Measurements from ENCODE around the gene KLHDC10. TPM values are rescaled to one million over a fixed set of nuclear protein-coding genes. Genes with fewer than 3 reads are reported as not detected.
"Not testable (repeated sequence)": the region's sequence is repeated elsewhere in the genome, so short reads cannot be mapped to it uniquely, and the experiment has no call there.

The KLHDC10 gene
- total RNA-seq, 4 donors from 2014 or later: 16.5 to 25.0 (median 20.1) TPM

DNA sequence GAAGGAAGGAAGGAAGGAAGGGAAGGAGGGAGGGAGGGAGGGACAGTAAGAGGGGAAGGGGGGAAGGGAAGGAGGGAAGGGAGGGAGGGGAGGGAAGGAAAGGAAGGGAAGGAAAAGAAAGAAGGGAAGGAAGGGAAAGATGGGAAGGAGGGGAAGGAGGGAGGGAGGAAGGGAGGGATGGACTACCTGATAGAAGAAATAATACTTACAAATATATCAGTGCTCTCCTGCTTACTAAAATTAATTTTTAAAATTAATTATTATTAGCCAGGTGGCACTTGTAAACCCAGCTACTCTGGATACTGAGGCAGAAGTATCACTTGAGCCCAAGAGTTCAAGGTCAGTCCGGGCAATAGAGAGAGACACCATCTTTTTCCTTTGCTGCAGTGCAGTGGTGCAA is 37.6 kb upstream of the KLHDC10 start:
- Histone ChIP-seq H3K27ac (no peak overlapping the region), H3K9me3 (no peaks in the 10 kb centered on the region), H3K4me3 (no peak overlapping the region), H3K27me3 (no peaks in the 10 kb centered on the region), H3K36me3 (peaks cover 0 to 64% (median 0%) of the 10 kb centered on the region in 3 donors), H3K4me1 (no peaks in the 10 kb centered on the region)
- DNase-seq: no peak
- TF ChIP-seq POLR2A (IDR thresholded peaks at IDR 0.05): no peak
- TF ChIP-seq, protein P1, sequence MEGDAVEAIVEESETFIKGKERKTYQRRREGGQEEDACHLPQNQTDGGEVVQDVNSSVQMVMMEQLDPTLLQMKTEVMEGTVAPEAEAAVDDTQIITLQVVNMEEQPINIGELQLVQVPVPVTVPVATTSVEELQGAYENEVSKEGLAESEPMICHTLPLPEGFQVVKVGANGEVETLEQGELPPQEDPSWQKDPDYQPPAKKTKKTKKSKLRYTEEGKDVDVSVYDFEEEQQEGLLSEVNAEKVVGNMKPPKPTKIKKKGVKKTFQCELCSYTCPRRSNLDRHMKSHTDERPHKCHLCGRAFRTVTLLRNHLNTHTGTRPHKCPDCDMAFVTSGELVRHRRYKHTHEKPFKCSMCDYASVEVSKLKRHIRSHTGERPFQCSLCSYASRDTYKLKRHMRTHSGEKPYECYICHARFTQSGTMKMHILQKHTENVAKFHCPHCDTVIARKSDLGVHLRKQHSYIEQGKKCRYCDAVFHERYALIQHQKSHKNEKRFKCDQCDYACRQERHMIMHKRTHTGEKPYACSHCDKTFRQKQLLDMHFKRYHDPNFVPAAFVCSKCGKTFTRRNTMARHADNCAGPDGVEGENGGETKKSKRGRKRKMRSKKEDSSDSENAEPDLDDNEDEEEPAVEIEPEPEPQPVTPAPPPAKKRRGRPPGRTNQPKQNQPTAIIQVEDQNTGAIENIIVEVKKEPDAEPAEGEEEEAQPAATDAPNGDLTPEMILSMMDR (IDR thresholded peaks at IDR 0.05): no peak

DNA sequence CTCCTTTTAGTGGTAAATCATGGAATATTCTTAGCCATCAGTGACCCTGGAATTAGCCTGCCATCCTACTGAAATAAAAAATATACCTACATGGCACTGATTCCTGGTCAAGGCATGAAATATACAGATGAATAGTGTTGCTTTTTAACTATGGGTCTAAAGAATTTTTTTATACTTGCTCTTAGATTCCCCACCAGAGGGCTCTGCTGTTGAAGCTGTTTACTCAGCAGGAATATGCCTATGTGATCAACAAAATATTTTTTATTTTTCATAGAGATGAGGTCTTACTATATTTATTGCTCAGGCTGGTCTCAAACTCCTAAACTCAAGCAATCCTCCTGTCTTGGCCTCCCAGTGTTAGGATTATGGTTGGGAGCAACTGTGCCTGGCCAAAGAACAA is 32.6 kb upstream of the KLHDC10 start:
- TF ChIP-seq, protein P1 (IDR thresholded peaks at IDR 0.05): peak in 2 of 6 experiments; percentile 17 to 18
- no peak for TF ChIP-seq POLR2A (IDR thresholded peaks at IDR 0.05)
- Histone ChIP-seq H3K9me3 (no peaks in the 10 kb centered on the region), H3K4me1 (no peaks in the 10 kb centered on the region), H3K27ac (no peak overlapping the region), H3K27me3 (no peaks in the 10 kb centered on the region), H3K36me3 (peaks cover 0 to 71% (median 0%) of the 10 kb centered on the region in 3 donors), H3K4me3 (no peak overlapping the region)
- DNase-seq: no peak

DNA sequence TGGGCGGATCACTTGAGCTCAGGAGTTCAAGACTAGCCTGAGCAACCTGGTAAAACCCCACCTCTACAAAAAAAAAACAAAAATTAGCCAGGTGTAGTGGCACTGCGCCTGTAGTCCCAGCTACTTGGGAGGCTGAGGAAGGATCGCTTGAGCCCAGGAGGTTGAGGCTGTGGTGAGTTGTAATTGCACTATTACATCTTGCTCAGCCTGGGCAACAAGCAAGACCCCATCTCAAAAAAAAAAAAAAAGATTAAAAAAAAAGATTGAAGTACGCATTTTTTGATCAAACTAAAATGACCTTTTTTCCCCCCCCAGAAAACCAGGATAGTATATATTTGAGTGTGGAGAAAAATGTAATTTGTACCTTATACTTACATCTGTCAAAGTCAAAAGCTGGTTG is 29.8 kb upstream of the KLHDC10 start:
- no peak for DNase-seq
- Histone ChIP-seq H3K27me3 (no peaks in the 10 kb centered on the region), H3K4me3 (no peak overlapping the region), H3K36me3 (peaks cover 0 to 80% (median 0%) of the 10 kb centered on the region in 3 donors), H3K9me3 (no peaks in the 10 kb centered on the region), H3K27ac (no peak overlapping the region), H3K4me1 (no peaks in the 10 kb centered on the region)
- TF ChIP-seq, protein P1 (IDR thresholded peaks at IDR 0.05): no peak
- no peak for TF ChIP-seq POLR2A (IDR thresholded peaks at IDR 0.05)

DNA sequence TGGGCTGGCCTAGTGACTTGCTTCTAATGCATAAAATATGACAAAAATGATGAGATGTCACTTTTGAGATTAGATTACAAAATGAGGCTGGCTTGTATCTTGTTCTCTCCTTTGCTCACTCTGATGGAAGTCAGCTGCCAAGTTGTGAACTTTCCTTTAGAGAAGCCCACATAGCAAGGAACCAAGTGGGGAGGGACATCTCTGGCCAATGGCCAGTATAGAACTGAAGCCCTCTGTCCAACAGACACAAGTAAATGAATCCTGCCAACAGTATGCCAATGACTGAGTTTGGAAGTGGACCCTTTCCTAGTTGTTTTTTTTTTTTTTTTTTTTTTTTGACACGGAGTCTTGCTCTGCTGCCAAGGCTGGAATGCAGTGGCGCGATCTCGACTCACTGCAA is 22.5 kb upstream of the KLHDC10 start:
- DNase-seq: no peak
- peaks cover 0 to 5% (median 0%) of the 10 kb centered on the region in 4 donors for H3K4me1 ChIP-seq
- no peak for TF ChIP-seq POLR2A (IDR thresholded peaks at IDR 0.05)
- TF ChIP-seq, protein P1 (IDR thresholded peaks at IDR 0.05): no peak
- H3K36me3 ChIP-seq: peaks cover 0 to 29% (median 0%) of the 10 kb centered on the region in 3 donors
- H3K4me3 ChIP-seq: no peak overlapping the region
- H3K27me3 ChIP-seq: no peaks in the 10 kb centered on the region
- H3K9me3 ChIP-seq: no peaks in the 10 kb centered on the region
- no peak overlapping the region for H3K27ac ChIP-seq

DNA sequence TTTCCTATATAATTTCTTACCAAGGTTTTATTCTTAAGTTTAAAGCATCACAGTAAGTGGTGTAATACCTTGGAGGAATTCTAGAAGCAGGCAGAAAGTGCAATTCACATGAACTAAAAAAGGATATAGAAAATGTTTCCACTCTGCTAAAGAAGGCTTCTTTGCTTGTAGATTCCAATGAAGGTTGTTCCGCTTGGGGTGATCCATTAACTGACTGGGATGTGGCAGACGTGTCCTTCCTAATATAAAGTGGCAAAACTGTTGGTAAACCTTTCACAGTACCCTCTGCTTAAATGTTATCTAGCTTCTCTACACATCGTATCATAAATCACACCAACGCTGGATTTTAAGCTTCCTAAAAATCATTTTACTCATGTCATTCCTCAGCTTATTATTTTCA is 21.4 kb upstream of the KLHDC10 start:
- no peak for DNase-seq
- Histone ChIP-seq H3K36me3 (peaks cover 0 to 21% (median 0%) of the 10 kb centered on the region in 3 donors), H3K4me3 (no peak overlapping the region), H3K27me3 (no peaks in the 10 kb centered on the region), H3K4me1 (peaks cover 0 to 5% (median 0%) of the 10 kb centered on the region in 4 donors), H3K27ac (no peak overlapping the region), H3K9me3 (no peaks in the 10 kb centered on the region)
- TF ChIP-seq, protein P1 (IDR thresholded peaks at IDR 0.05): no peak
- TF ChIP-seq POLR2A (IDR thresholded peaks at IDR 0.05): no peak

DNA sequence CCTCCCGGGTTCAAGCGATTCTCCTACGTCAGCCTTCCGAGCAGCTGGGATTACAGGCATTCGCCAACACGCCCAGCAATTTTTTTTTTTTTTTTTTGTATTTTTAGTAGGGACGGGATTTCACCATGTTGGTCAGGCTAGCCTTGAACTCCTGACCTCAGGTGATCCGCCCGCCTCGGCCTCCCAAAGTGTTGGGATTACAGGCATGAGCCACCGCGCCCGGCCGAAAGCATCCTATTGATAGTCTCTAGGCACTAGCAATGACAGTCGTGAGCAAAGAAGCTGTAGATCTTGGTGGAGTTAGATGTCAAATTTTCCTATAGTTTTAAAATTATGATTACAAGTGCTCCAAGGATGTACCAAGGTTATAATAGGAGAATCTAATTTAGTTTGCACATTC is 18.1 kb upstream of the KLHDC10 start:
- H3K36me3 ChIP-seq, H3K9me3 ChIP-seq, H3K4me1 ChIP-seq, H3K27me3 ChIP-seq, DNase-seq, H3K4me3 ChIP-seq, H3K27ac ChIP-seq: not testable (repeated sequence)

DNA sequence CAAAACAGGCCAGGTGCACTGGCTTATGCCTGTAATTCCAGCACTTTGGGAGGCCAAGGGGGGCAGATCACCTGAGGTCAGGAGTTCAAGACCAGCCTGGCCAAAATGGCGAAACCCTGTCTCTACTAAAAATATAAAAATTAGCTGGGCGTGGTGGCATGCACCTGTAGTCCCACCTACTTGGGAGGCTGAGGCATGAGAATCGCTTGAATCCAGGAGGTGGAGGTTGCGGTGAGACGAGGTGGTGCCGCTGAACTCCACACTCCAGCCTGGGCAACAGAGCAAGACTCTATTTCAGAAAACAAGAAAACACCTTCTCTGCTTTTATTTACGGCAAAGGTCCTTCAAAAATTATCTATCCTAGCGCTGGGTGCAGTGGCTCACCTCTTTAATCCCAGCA is 15.1 kb upstream of the KLHDC10 start:
- H3K4me1 ChIP-seq, H3K36me3 ChIP-seq, H3K9me3 ChIP-seq, H3K4me3 ChIP-seq, H3K27ac ChIP-seq, DNase-seq, H3K27me3 ChIP-seq: not testable (repeated sequence)
